Measurements from ENCODE around the gene EHF.

GRCh38 chr11:34625576-34625975 lies 4.7 kb downstream of the EHF start:
- no peak for TF ChIP-seq MAFG (tag; conservative IDR thresholded peaks at IDR 0.05)
- no peak for TF ChIP-seq ZNF717 (CRISPR knock-in tag; IDR thresholded peaks at IDR 0.05)
- no peak for TF ChIP-seq TAF1 (IDR thresholded peaks at IDR 0.05; ENCODE audit: control insufficient read depth, extremely low read depth, insufficient read depth, low read length, severe bottlenecking)
- no peak for TF ChIP-seq NFIC (IDR thresholded peaks at IDR 0.05)
- TF ChIP-seq CTCF (IDR thresholded peaks at IDR 0.05 in 2 of 3, conservative IDR thresholded peaks at IDR 0.05 in 1 of 3; ENCODE audit: insufficient read depth in 2 of 3, low read depth in 1 of 3, low read length in 3 of 3): no peak

All from K562 (cell line).